ENCODE measurements around the gene KCTD20.

KCTD20 gene

GRCh38 chr6:36499918-36500317 lies 57.1 kb downstream of the KCTD20 start:
- no peak for DNase-seq

GRCh38 chr6:36501686-36502085 lies 58.9 kb downstream of the KCTD20 start:
- DNase-seq, result no peak

GRCh38 chr6:36504181-36504580 lies 61.4 kb downstream of the KCTD20 start:
- no peak for DNase-seq

- no peak for DNase-seq
These were observed 62.2 kb downstream of the KCTD20 start for GRCh38 chr6:36504982-36505381.

GRCh38 chr6:36505744-36506534 lies 63.1 kb downstream of the KCTD20 start:
- no peak for DNase-seq

GRCh38 chr6:36506611-36507010 lies 63.8 kb downstream of the KCTD20 start:
- DNase-seq, result no peak

GRCh38 chr6:36508532-36508931 lies 65.7 kb downstream of the KCTD20 start:
- no peak for DNase-seq

- DNase-seq, result no peak
These were observed 67.6 kb downstream of the KCTD20 start for GRCh38 chr6:36510365-36510764.

- DNase-seq, result no peak
These were observed 72.0 kb downstream of the KCTD20 start for GRCh38 chr6:36514554-36515456.

- DNase-seq, result no peak
These were observed 73.0 kb downstream of the KCTD20 start for GRCh38 chr6:36515844-36516243.

- no peak for DNase-seq
These were observed 73.8 kb downstream of the KCTD20 start for GRCh38 chr6:36516559-36516958.

GRCh38 chr6:36516988-36517387 lies 74.2 kb downstream of the KCTD20 start:
- no peak for DNase-seq

GRCh38 chr6:36517408-36517807 lies 74.6 kb downstream of the KCTD20 start:
- DNase-seq, result no peak

GRCh38 chr6:36519352-36519751 lies 76.6 kb downstream of the KCTD20 start:
- no peak for DNase-seq

- DNase-seq, result no peak
These were observed 80.7 kb downstream of the KCTD20 start for GRCh38 chr6:36523451-36523850.

- DNase-seq, result no peak
These were observed 81.2 kb downstream of the KCTD20 start for GRCh38 chr6:36523936-36524499.

- DNase-seq, result no peak
These were observed 82.1 kb downstream of the KCTD20 start for GRCh38 chr6:36524871-36525270.

GRCh38 chr6:36525346-36525745 lies 82.5 kb downstream of the KCTD20 start:
- DNase-seq, result no peak

GRCh38 chr6:36526066-36526465 lies 83.3 kb downstream of the KCTD20 start:
- DNase-seq, result no peak

- DNase-seq, result no peak
These were observed 90.5 kb downstream of the KCTD20 start for GRCh38 chr6:36533321-36533720.

GRCh38 chr6:36536873-36537547 lies 94.2 kb downstream of the KCTD20 start:
- no peak for DNase-seq

GRCh38 chr6:36539814-36540568 lies 97.2 kb downstream of the KCTD20 start:
- DNase-seq, result no peak

Measured in eye (tissue), 1 donor.